A549 (cell line): ENCODE data around the gene PFKFB4. TPM values are rescaled to one million over a fixed set of nuclear protein-coding genes. Genes with fewer than 3 reads are reported as not detected.

ENCODE experiments used
- ATAC-seq, 2 experiments: fragments of 200-7000 bp in 1 of 2; fragments of >200 bp in 1 of 2; cut with Nextera tagmentation in 1 of 2; cut with Tn5 transposase in 1 of 2; 3 replicates each; pipeline versions ENCODE4 v1.8.0 to v1.9.1; 2018 to 2020; ENCODE audit warnings: mild to moderate bottlenecking in 1 of 2, moderate library complexity in 1 of 2
- CTCF ChIA-PET: fragments of 300-600 bp; sonication (Branson Sonifier 250); formaldehyde crosslinking; extraction: SDS; loops from one replicate; lab custom pipeline; 2021; ENCODE audit warnings: antibody characterized with exemption, inconsistent platforms; lab: Yijun Ruan, JAX
- POLR2A ChIA-PET: fragments of 350-600 bp; formaldehyde crosslinking; extraction: SDS; loops from one replicate; lab custom pipeline; 2021; ENCODE audit warnings: antibody characterized with exemption, inconsistent platforms; lab: Yijun Ruan, JAX
- DNase-seq, 2 experiments: peaks; one replicate each; pipeline versions ENCODE4 v3.0.0 to v3.0.0-alpha.2; 2011 to 2016; ENCODE audit warnings: low read depth in 1 of 2, low spot score in 1 of 2
- FAIRE-seq: peaks from 2 replicates; lab custom pipeline; 2011; peaks lifted over from hg19 to GRCh38; lab: Jason Lieb, UNC
- H3K27ac ChIP-seq, 2 experiments: fragments of >200 bp; sonication (Bioruptor Twin); formaldehyde crosslinking; 3 replicates each; pipeline ENCODE4 v1.5.1; 2016 to 2017
- H3K4me1 ChIP-seq: fragments of >200 bp; sonication (Bioruptor Twin); formaldehyde crosslinking; 3 replicates; pipeline ENCODE4 v1.6.1; 2016
- H3K4me2 ChIP-seq: fragments of >200 bp; sonication (Bioruptor Twin); formaldehyde crosslinking; 3 replicates; pipeline ENCODE4 v1.6.1; 2016
- H3K4me3 ChIP-seq: fragments of >200 bp; sonication (Bioruptor Twin); formaldehyde crosslinking; 3 replicates; pipeline ENCODE4 v1.5.1; 2016
- H3K9me3 ChIP-seq: fragments of >200 bp; sonication (Bioruptor Twin); formaldehyde crosslinking; 3 replicates; pipeline ENCODE4 v1.6.1; 2016
- CBX8 ChIP-seq: fragments of 200-600 bp; sonication (generic); IDR thresholded peaks from 2 replicates; pipeline ENCODE4 v1.6.1; 2016
- CHD4 ChIP-seq: fragments of 200-600 bp; sonication (generic); IDR thresholded peaks from 2 replicates; pipeline ENCODE4 v1.6.1; 2016; ENCODE audit warnings: antibody characterized with exemption, mild to moderate bottlenecking, borderline replicate concordance
- EP300 ChIP-seq, 2 experiments: fragments of >200 bp; sonication (Bioruptor Twin); formaldehyde crosslinking; IDR thresholded peaks; 2 replicates in 1 of 2; 3 replicates in 1 of 2; pipeline ENCODE4 v1.6.1; 2016 to 2017
- FOSB ChIP-seq: fragments of 250-450 bp; sonication (Bioruptor Pico); IDR thresholded peaks from 2 replicates; pipeline ENCODE4 v1.5.0; 2020; ENCODE audit warnings: mild to moderate bottlenecking, moderate library complexity
- FOXS1 ChIP-seq: fragments of 250-450 bp; sonication (Bioruptor Pico); IDR thresholded peaks from 2 replicates; pipeline ENCODE4 v1.5.0; 2020; ENCODE audit warnings: mild to moderate bottlenecking, moderate library complexity
- HDAC2 ChIP-seq: fragments of 200-600 bp; sonication (generic); IDR thresholded peaks from 2 replicates; pipeline ENCODE4 v1.6.1; 2016
- KDM1A ChIP-seq: fragments of 200-600 bp; sonication (generic); IDR thresholded peaks from 2 replicates; pipeline ENCODE4 v1.6.1; 2016; ENCODE audit warnings: low read depth, mild to moderate bottlenecking
- MAFK ChIP-seq: fragments of 450-650 bp; IDR thresholded peaks from 2 replicates; pipeline ENCODE4 v1.6.1; 2014; ENCODE audit not compliant: partially characterized antibody
- MAZ ChIP-seq: fragments of 150-350 bp; IDR thresholded peaks from 2 replicates; pipeline ENCODE4 v1.6.1; 2014; ENCODE audit warnings: antibody characterized with exemption, low read depth, low read length, borderline replicate concordance
- NFE2L2 ChIP-seq: fragments of 150-350 bp; conservative IDR thresholded peaks from 2 replicates; pipeline ENCODE4 v1.6.1; 2014; ENCODE audit warnings: low read length
- PBX3 ChIP-seq: IDR thresholded peaks from 2 replicates; pipeline ENCODE4 v1.6.1; 2012
- PHF8 ChIP-seq: fragments of 200-600 bp; sonication (generic); IDR thresholded peaks from 2 replicates; pipeline ENCODE4 v1.6.1; 2016; ENCODE audit warnings: low read depth, mild to moderate bottlenecking, antibody characterized with exemption, moderate library complexity, borderline replicate concordance
- POLR2AphosphoS2 ChIP-seq: conservative IDR thresholded peaks from 2 replicates; pipeline ENCODE4 v1.6.1; 2012; ENCODE audit warnings: low read length, improper control_type of control experiment, inconsistent platforms
- RFX5 ChIP-seq: fragments of 450-650 bp; IDR thresholded peaks from 2 replicates; pipeline ENCODE4 v1.7.1; 2014; ENCODE audit warnings: antibody characterized with exemption, mild to moderate bottlenecking, moderate library complexity
- RNF2 ChIP-seq: fragments of 200-600 bp; sonication (generic); IDR thresholded peaks from 2 replicates; pipeline ENCODE4 v1.6.1; 2016; ENCODE audit warnings: low read depth, mild to moderate bottlenecking, antibody characterized with exemption, moderate library complexity, borderline replicate concordance
- ZSCAN20 ChIP-seq: fragments of 250-450 bp; sonication (Bioruptor Pico); IDR thresholded peaks from 2 replicates; pipeline ENCODE4 v1.8.0; 2022; ENCODE audit warnings: mild to moderate bottlenecking, moderate library complexity
- WGBS: methylation state at CpG from one replicate; pipeline ENCODE4 v1.1.6; 2017; ENCODE audit errors: missing lambda C conversion rate; 5-methylcytosine and 5-hydroxymethylcytosine counted together
- polyA plus RNA-seq, 4 experiments: library from polyadenylated mRNA; depleted of rRNA in 3 of 4; stranded (reverse); fragments of >200 nt; fragmentation: RNase III in 1 of 4; extraction: RNeasy Plus Mini Kit Qiagen cat#74134 plus additional on column Dnase treatment in 1 of 4; gene quantifications; 2 replicates in 3 of 4; 3 replicates in 1 of 4; pipeline ENCODE4 v1.2.3, GENCODE V29; 2011 to 2017
- TF ChIP-seq, protein P1 (sequence below): fragments of 200-600 bp; sonication (generic); IDR thresholded peaks from 2 replicates; pipeline ENCODE4 v1.6.1; 2016; ENCODE audit warnings: antibody characterized with exemption, mild to moderate bottlenecking, moderate library complexity
- TF ChIP-seq, protein P2 (sequence below): IDR thresholded peaks from 2 replicates; pipeline ENCODE4 v1.6.1; 2012
- TF ChIP-seq, protein P3 (sequence below): fragments of 250-450 bp; sonication (Bioruptor Pico); IDR thresholded peaks from 2 replicates; pipeline ENCODE4 v1.5.0; 2020; ENCODE audit warnings: low read depth, mild to moderate bottlenecking, moderate library complexity
- TF ChIP-seq, protein P4 (sequence below): fragments of >200 bp; sonication (Bioruptor Twin); formaldehyde crosslinking; IDR thresholded peaks from 3 replicates; pipeline ENCODE4 v1.5.1; 2016

The PFKFB4 gene
- polyA plus RNA-seq, 2 of the 4 experiments (the other 2 are of a cell fraction) = 8.4 to 20.9 TPM

GRCh38 chr3:48587686-48588085 is 31.1 kb upstream of the PFKFB4 start:
- no peak overlapping the region for H3K4me3 ChIP-seq
- H3K27ac ChIP-seq = no peak overlapping the region
- no peaks in the 10 kb centered on the region for H3K9me3 ChIP-seq
- WGBS = 92% methylated on average over 3 of the region's 11 CpGs
- H3K4me1 ChIP-seq = peaks cover 28% of the 10 kb centered on the region
- FAIRE-seq (no peak), DNase-seq (no peak), ATAC-seq (0 out of 6 replicates have a peak, but pooled peaks of 1 of the 2 experiments have one; percentile 3)
- H3K4me2 ChIP-seq = no peak overlapping the region
- TF ChIP-seq POLR2AphosphoS2 (no peak), ZSCAN20 (no peak), FOXS1 (CRISPR knock-in tag) (no peak), EP300 (IDR thresholded peaks at IDR 0.05) (no peak), HDAC2 (no peak), RFX5 (no peak), CBX8 (no peak), MAFK (no peak), PBX3 (no peak), FOSB (CRISPR knock-in tag) (no peak)
- TF ChIP-seq, protein P1, sequence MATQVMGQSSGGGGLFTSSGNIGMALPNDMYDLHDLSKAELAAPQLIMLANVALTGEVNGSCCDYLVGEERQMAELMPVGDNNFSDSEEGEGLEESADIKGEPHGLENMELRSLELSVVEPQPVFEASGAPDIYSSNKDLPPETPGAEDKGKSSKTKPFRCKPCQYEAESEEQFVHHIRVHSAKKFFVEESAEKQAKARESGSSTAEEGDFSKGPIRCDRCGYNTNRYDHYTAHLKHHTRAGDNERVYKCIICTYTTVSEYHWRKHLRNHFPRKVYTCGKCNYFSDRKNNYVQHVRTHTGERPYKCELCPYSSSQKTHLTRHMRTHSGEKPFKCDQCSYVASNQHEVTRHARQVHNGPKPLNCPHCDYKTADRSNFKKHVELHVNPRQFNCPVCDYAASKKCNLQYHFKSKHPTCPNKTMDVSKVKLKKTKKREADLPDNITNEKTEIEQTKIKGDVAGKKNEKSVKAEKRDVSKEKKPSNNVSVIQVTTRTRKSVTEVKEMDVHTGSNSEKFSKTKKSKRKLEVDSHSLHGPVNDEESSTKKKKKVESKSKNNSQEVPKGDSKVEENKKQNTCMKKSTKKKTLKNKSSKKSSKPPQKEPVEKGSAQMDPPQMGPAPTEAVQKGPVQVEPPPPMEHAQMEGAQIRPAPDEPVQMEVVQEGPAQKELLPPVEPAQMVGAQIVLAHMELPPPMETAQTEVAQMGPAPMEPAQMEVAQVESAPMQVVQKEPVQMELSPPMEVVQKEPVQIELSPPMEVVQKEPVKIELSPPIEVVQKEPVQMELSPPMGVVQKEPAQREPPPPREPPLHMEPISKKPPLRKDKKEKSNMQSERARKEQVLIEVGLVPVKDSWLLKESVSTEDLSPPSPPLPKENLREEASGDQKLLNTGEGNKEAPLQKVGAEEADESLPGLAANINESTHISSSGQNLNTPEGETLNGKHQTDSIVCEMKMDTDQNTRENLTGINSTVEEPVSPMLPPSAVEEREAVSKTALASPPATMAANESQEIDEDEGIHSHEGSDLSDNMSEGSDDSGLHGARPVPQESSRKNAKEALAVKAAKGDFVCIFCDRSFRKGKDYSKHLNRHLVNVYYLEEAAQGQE = no peak
- POLR2A ChIA-PET = no interaction called here
- CTCF ChIA-PET = interaction anchor here (1.0 to 1.7 kb wide), 2 partner anchors 11 to 69 kb away, joined by 3 to 5 read pairs; no protein-coding TSS in a partner anchor

DNA sequence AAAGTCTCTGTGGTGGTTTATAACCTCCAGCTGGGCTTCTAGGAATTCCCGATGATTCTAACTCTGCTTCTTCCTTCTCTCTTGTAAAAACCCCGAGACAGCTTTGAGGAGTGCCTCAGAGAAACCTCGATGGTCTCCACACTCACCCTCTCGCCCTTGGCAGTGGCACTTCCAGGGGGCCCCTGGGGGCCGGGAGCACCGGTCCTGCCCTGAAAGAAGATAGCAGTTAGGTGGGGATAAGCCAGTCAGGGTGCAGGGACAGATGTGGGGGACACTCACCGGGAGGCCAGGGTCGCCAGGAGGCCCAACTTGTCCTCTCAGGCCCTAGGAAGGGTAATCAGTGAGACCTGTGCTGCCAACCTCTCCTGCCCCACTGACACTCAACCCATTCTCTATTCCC is 28.8 kb upstream of the PFKFB4 start:
- FAIRE-seq = no peak
- no peak overlapping the region for H3K4me2 ChIP-seq
- DNase-seq = no peak
- ChIA-PET POLR2A (no interaction called here), CTCF (no interaction called here)
- H3K9me3 ChIP-seq = no peaks in the 10 kb centered on the region
- no peak overlapping the region for H3K27ac ChIP-seq
- H3K4me3 ChIP-seq = no peak overlapping the region
- 95% methylated on average over 6 of the region's 8 CpGs for WGBS
- peaks cover 6% of the 10 kb centered on the region; the same call in 2 of the 3 replicates for H3K4me1 ChIP-seq
- ATAC-seq = no peak
- no peak for TF ChIP-seq PBX3
- TF ChIP-seq PHF8 = no peak
- TF ChIP-seq MAZ = no peak
- no peak for TF ChIP-seq RNF2
- TF ChIP-seq, protein P2, sequence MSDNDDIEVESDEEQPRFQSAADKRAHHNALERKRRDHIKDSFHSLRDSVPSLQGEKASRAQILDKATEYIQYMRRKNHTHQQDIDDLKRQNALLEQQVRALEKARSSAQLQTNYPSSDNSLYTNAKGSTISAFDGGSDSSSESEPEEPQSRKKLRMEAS = no peak
- no peak for TF ChIP-seq CHD4
- TF ChIP-seq NFE2L2 = no peak

DNA sequence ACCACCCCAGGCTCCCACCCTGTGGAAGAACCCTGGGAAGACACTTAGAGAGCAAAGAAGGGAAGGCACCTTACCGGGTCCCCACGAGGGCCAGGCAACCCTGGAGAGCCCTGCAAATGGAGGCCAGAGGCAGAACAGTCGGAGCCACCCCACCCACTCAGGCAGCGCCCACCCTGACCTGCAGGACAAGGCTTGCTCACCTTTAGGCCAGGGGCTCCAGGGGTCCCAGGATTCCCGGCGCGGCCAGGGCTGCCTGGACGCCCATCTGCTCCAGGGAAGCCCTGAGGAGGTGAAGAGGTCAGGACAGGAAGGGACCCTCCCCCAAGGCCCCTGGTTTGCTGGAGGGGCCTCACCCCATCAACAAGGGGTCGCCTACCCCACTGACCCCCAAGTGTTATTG is 28.2 kb upstream of the PFKFB4 start:
- 90% methylated on average over 2 of the region's 9 CpGs for WGBS

More for the DNA sequence above, 28.2 kb upstream of the PFKFB4 start:
- Histone ChIP-seq H3K9me3 (no peaks in the 10 kb centered on the region), H3K4me1 (no peaks in the 10 kb centered on the region; the same call in 2 of the 3 replicates), H3K27ac (no peak overlapping the region), H3K4me3 (no peak overlapping the region), H3K4me2 (no peak overlapping the region)
- ChIA-PET CTCF (no interaction called here), POLR2A (no interaction called here)
- FAIRE-seq (no peak), DNase-seq (no peak), ATAC-seq (no peak)
- TF ChIP-seq, protein P3, sequence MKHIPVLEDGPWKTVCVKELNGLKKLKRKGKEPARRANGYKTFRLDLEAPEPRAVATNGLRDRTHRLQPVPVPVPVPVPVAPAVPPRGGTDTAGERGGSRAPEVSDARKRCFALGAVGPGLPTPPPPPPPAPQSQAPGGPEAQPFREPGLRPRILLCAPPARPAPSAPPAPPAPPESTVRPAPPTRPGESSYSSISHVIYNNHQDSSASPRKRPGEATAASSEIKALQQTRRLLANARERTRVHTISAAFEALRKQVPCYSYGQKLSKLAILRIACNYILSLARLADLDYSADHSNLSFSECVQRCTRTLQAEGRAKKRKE (CRISPR knock-in tag) = no peak
- TF ChIP-seq, protein P4, sequence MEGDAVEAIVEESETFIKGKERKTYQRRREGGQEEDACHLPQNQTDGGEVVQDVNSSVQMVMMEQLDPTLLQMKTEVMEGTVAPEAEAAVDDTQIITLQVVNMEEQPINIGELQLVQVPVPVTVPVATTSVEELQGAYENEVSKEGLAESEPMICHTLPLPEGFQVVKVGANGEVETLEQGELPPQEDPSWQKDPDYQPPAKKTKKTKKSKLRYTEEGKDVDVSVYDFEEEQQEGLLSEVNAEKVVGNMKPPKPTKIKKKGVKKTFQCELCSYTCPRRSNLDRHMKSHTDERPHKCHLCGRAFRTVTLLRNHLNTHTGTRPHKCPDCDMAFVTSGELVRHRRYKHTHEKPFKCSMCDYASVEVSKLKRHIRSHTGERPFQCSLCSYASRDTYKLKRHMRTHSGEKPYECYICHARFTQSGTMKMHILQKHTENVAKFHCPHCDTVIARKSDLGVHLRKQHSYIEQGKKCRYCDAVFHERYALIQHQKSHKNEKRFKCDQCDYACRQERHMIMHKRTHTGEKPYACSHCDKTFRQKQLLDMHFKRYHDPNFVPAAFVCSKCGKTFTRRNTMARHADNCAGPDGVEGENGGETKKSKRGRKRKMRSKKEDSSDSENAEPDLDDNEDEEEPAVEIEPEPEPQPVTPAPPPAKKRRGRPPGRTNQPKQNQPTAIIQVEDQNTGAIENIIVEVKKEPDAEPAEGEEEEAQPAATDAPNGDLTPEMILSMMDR = no peak
- TF ChIP-seq, protein P2 = no peak
- TF ChIP-seq KDM1A = no peak
